Liver (tissue), 9 donors: ENCODE results near the gene APP. TPM values are rescaled to one million over a fixed set of nuclear protein-coding genes. Genes with fewer than 3 reads are reported as not detected.

Experiments
- DNase-seq: peaks from one replicate; pipeline ENCODE4 v3.0.0-alpha.2; 2017; ENCODE audit warnings: low spot score
- H3K27ac ChIP-seq, 2 donors: one replicate each; pipeline ENCODE4 v1.7.0; 2013; ENCODE audit warnings: inconsistent platforms in 2 of 2, low read length in 2 of 2, control low read depth in 1 of 2, low read depth in 1 of 2, mild to moderate bottlenecking in 1 of 2
- H3K27me3 ChIP-seq, 4 donors: one replicate each; pipeline versions ENCODE4 v1.6.1 to v1.7.0; 2013; ENCODE audit warnings: low read length in 3 of 4, inconsistent platforms in 1 of 4, mild to moderate bottlenecking in 1 of 4, moderate library complexity in 1 of 4; ENCODE audit not compliant: control insufficient read depth in 4 of 4, insufficient read depth in 4 of 4
- H3K36me3 ChIP-seq, 4 donors: one replicate each; pipeline versions ENCODE4 v1.6.1 to v1.7.0; 2013; ENCODE audit warnings: low read length in 3 of 4, mild to moderate bottlenecking in 3 of 4, low read depth in 1 of 4, moderate library complexity in 1 of 4; ENCODE audit not compliant: control insufficient read depth in 4 of 4, insufficient read depth in 3 of 4
- H3K4me1 ChIP-seq, 4 donors: one replicate each; pipeline versions ENCODE4 v1.6.1 to v1.7.0; 2013; ENCODE audit warnings: low read length in 3 of 4, mild to moderate bottlenecking in 3 of 4, moderate library complexity in 1 of 4; ENCODE audit not compliant: control insufficient read depth in 4 of 4, insufficient read depth in 4 of 4
- H3K4me3 ChIP-seq, 3 donors: one replicate each; pipeline versions ENCODE4 v1.6.1 to v1.7.0; 2013; ENCODE audit warnings: low read length in 3 of 3, control low read depth in 1 of 3, low read depth in 1 of 3, mild to moderate bottlenecking in 1 of 3
- H3K9ac ChIP-seq, 2 donors: one replicate each; pipeline ENCODE4 v1.7.0; 2013; ENCODE audit warnings: low read length in 2 of 2, mild to moderate bottlenecking in 2 of 2, moderate library complexity in 2 of 2, control low read depth in 1 of 2, low read depth in 1 of 2
- H3K9me3 ChIP-seq, 4 donors: one replicate each; pipeline versions ENCODE4 v1.6.1 to v1.7.0; 2013; ENCODE audit warnings: low read length in 3 of 4; ENCODE audit not compliant: control insufficient read depth in 4 of 4
- EGR1 ChIP-seq, 2 donors: IDR thresholded peaks; 2 replicates each; pipeline ENCODE4 v1.6.1; 2016 to 2018; ENCODE audit warnings: antibody characterized with exemption in 2 of 2, low read depth in 2 of 2
- FOXA1 ChIP-seq: IDR thresholded peaks from 2 replicates; pipeline ENCODE4 v1.6.1; 2016; ENCODE audit warnings: antibody characterized with exemption
- FOXA2 ChIP-seq: IDR thresholded peaks from 2 replicates; pipeline ENCODE4 v1.6.1; 2016; ENCODE audit warnings: antibody characterized with exemption
- GABPA ChIP-seq, 2 donors: IDR thresholded peaks in 1 of 2; conservative IDR thresholded peaks in 1 of 2; 2 replicates each; pipeline ENCODE4 v1.6.1; 2016; ENCODE audit warnings: antibody characterized with exemption in 2 of 2, mild to moderate bottlenecking in 1 of 2, moderate library complexity in 1 of 2
- HNF4A ChIP-seq, 2 donors: conservative IDR thresholded peaks; 2 replicates each; pipeline ENCODE4 v1.6.1; 2016; ENCODE audit warnings: antibody characterized with exemption in 2 of 2, mild to moderate bottlenecking in 2 of 2
- HNF4G ChIP-seq: IDR thresholded peaks from 2 replicates; pipeline ENCODE4 v1.6.1; 2016; ENCODE audit warnings: antibody characterized with exemption
- NR2F2 ChIP-seq: IDR thresholded peaks from 2 replicates; pipeline ENCODE4 v1.6.1; 2016; ENCODE audit warnings: antibody characterized with exemption
- RAD21 ChIP-seq, 2 donors: IDR thresholded peaks; 2 replicates each; pipeline ENCODE4 v1.6.1; 2016; ENCODE audit warnings: antibody characterized with exemption in 2 of 2, mild to moderate bottlenecking in 2 of 2
- RXRA ChIP-seq, 2 donors: IDR thresholded peaks; 2 replicates each; pipeline ENCODE4 v1.6.1; 2017 to 2018; ENCODE audit warnings: antibody characterized with exemption in 2 of 2, mild to moderate bottlenecking in 1 of 2
- SP1 ChIP-seq: IDR thresholded peaks from 2 replicates; pipeline ENCODE4 v1.6.1; 2018; ENCODE audit warnings: antibody characterized with exemption, mild to moderate bottlenecking
- TAF1 ChIP-seq: conservative IDR thresholded peaks from 2 replicates; pipeline ENCODE4 v1.6.1; 2016; ENCODE audit warnings: antibody characterized with exemption, mild to moderate bottlenecking
- YY1 ChIP-seq: IDR thresholded peaks from 2 replicates; pipeline ENCODE4 v1.6.1; 2016; ENCODE audit warnings: antibody characterized with exemption, mild to moderate bottlenecking
- whole genome bisulfite sequencing: extraction: QIAGEN DNeasy Blood & Tissue Kit; methylation state at CpG from one replicate; pipeline ENCODE4 v1.1.7; 2013; 5-methylcytosine and 5-hydroxymethylcytosine counted together
- polyA plus RNA-seq, 2 donors: library from polyadenylated mRNA; stranded (reverse) in 1 of 2; unstranded in 1 of 2; fragments of 200-250 nt in 1 of 2; fragments of >200 nt in 1 of 2; fragmentation: Nextera tagmentation in 1 of 2; extraction: Ambion mirVana in 1 of 2; gene quantifications; one replicate each; pipeline versions ENCODE4 v1.2.1 to v1.2.3, GENCODE V29; 2013 to 2015
- total RNA-seq, 2 donors: library from RNA; depleted of rRNA; stranded (reverse); fragments of >200 nt; gene quantifications; one replicate each; pipeline ENCODE4 v1.2.3, GENCODE V29; 2014
- TF ChIP-seq, protein P1 (sequence below): fragments of 150-350 bp; IDR thresholded peaks from 2 replicates; pipeline ENCODE4 v1.5.1; 2017; ENCODE audit warnings: improper control_type of control experiment, low read depth, low read length; ENCODE audit not compliant: missing input control
- TF ChIP-seq, protein P2 (sequence below): IDR thresholded peaks from 2 replicates; pipeline ENCODE4 v1.6.1; 2016; ENCODE audit warnings: antibody characterized with exemption
- TF ChIP-seq, protein P3 (sequence below): IDR thresholded peaks from 2 replicates; pipeline ENCODE4 v1.6.1; 2016; ENCODE audit warnings: antibody characterized with exemption
- TF ChIP-seq, protein P4 (sequence below): IDR thresholded peaks from 2 replicates; pipeline ENCODE4 v1.6.1; 2016; ENCODE audit warnings: antibody characterized with exemption
- TF ChIP-seq, protein P5 (sequence below): IDR thresholded peaks from 2 replicates; pipeline ENCODE4 v1.6.1; 2016; ENCODE audit warnings: antibody characterized with exemption, mild to moderate bottlenecking
- donor health status: healthy.
- donor health status: healthy.
- donor health status: healthy.
- donor health status: healthy.
- donor health status: healthy.

The APP gene
- total and polyA plus RNA-seq, 4 donors: 24.9 to 201 (median 111) TPM

DNA sequence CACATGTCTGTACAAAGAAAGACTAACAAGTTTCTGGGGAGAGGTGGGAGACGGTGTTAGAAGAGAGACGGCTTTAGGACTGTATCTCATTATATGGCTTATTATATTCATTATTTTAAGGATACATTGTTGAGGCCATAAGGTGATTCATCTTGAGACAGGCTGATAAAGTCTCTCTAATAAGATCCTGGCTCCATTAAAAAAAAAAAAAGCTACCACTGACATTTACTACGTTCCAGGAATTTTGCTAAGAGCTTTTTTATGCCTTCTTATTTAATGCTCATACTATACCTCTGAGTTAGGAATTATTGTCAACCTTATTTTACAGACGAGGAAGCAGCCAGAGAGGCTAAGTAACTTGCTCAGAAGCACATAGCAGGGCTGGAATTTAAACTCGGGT is 262.1 kb downstream of the APP start:
- no peak overlapping the region for H3K9ac ChIP-seq
- H3K9me3 ChIP-seq: no peaks in the 10 kb centered on the region
- no peak for DNase-seq
- no peaks in the 10 kb centered on the region for H3K36me3 ChIP-seq
- TF ChIP-seq GABPA (IDR thresholded peaks at IDR 0.05 in 1 of 2, conservative IDR thresholded peaks at IDR 0.05 in 1 of 2) (no peak), SP1 (no peak), EGR1 (IDR thresholded peaks at IDR 0.05; ENCODE audit: low read depth in 2 of 2) (no peak), FOXA1 (no peak), FOXA2 (no peak), RXRA (IDR thresholded peaks at IDR 0.05) (no peak), TAF1 (no peak), HNF4G (no peak), YY1 (no peak)
- TF ChIP-seq, protein P1, sequence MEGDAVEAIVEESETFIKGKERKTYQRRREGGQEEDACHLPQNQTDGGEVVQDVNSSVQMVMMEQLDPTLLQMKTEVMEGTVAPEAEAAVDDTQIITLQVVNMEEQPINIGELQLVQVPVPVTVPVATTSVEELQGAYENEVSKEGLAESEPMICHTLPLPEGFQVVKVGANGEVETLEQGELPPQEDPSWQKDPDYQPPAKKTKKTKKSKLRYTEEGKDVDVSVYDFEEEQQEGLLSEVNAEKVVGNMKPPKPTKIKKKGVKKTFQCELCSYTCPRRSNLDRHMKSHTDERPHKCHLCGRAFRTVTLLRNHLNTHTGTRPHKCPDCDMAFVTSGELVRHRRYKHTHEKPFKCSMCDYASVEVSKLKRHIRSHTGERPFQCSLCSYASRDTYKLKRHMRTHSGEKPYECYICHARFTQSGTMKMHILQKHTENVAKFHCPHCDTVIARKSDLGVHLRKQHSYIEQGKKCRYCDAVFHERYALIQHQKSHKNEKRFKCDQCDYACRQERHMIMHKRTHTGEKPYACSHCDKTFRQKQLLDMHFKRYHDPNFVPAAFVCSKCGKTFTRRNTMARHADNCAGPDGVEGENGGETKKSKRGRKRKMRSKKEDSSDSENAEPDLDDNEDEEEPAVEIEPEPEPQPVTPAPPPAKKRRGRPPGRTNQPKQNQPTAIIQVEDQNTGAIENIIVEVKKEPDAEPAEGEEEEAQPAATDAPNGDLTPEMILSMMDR: no peak
- TF ChIP-seq, protein P2, sequence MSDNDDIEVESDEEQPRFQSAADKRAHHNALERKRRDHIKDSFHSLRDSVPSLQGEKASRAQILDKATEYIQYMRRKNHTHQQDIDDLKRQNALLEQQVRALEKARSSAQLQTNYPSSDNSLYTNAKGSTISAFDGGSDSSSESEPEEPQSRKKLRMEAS: no peak
- TF ChIP-seq, protein P3, sequence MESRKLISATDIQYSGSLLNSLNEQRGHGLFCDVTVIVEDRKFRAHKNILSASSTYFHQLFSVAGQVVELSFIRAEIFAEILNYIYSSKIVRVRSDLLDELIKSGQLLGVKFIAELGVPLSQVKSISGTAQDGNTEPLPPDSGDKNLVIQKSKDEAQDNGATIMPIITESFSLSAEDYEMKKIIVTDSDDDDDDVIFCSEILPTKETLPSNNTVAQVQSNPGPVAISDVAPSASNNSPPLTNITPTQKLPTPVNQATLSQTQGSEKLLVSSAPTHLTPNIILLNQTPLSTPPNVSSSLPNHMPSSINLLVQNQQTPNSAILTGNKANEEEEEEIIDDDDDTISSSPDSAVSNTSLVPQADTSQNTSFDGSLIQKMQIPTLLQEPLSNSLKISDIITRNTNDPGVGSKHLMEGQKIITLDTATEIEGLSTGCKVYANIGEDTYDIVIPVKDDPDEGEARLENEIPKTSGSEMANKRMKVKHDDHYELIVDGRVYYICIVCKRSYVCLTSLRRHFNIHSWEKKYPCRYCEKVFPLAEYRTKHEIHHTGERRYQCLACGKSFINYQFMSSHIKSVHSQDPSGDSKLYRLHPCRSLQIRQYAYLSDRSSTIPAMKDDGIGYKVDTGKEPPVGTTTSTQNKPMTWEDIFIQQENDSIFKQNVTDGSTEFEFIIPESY: no peak
- TF ChIP-seq, protein P4, sequence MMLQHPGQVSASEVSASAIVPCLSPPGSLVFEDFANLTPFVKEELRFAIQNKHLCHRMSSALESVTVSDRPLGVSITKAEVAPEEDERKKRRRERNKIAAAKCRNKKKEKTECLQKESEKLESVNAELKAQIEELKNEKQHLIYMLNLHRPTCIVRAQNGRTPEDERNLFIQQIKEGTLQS: no peak
- no peaks in the 10 kb centered on the region for H3K27me3 ChIP-seq
- H3K4me3 ChIP-seq: no peak overlapping the region
- H3K4me1 ChIP-seq: peaks cover 0 to 18% (median 9%) of the 10 kb centered on the region in 4 donors
- peak overlapping the region in 1 of 2 donors; percentile 23 for H3K27ac ChIP-seq
- 83% methylated on average over 5 of the region's 5 CpGs for WGBS

DNA sequence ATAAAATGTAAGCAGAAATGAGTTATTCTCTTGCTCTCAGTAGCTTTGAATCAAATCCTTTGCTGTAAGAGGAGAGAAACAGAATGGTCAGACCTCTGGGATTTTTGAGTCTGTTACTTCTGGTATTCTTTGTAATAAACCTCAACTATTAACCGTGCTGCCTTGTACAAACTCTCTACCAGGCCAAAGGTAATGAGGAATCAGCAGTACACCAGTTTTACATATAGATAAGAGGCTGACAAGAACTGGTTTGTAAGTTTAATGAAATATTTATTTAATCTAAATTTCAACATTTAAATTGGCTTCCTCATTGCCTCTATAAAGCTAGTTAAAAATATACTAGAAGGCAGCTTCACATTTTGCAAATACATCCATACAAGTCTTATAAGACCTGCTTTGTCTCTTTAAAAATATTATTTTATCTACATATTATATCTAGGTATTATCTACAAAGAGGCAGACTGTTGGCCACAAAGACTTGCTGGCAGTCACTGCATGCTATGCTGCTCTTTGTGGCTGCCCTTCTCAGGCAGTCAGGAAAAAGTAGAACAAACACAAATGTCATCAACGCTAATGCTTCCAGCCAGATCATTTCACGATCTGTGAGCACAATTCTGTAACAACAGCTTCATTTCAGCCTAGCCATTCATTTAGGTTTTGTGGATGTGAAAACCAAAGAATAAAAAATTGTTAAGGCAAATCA is 262.8 kb downstream of the APP start:
- Histone ChIP-seq H3K27me3 (no peaks in the 10 kb centered on the region), H3K36me3 (no peaks in the 10 kb centered on the region), H3K4me3 (no peak overlapping the region), H3K27ac (peak overlapping the region; percentile 23 to 47), H3K9ac (no peak overlapping the region), H3K9me3 (no peaks in the 10 kb centered on the region), H3K4me1 (peaks cover 0 to 16% (median 9%) of the 10 kb centered on the region in 4 donors)
- no peak for DNase-seq
- peak in 1 of 2 donors; percentile 20 for TF ChIP-seq RAD21 (IDR thresholded peaks at IDR 0.05)
- no peak for TF ChIP-seq HNF4G
- 21% methylated on average over 3 of the region's 3 CpGs for WGBS

DNA sequence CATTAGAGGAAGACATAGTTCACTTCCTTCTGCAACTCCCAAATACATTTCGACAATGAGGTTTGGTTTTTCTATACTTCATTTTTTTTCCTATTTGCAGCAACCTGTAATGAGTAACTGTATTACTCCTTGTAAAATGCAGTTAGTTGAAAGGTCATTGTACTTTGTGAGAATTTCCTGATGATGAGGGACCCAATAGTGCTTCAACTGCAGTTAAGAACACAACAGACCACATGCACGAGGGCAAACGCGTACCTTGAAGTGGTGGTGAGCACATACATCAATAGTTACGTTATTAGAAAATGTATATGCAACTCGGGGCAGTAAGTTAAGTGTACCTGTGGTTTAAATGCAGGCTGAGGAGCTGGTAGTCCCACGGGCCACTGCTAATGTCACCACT is 264.0 kb downstream of the APP start:
- Histone ChIP-seq H3K4me1 (peaks cover 0 to 5% (median 2%) of the 10 kb centered on the region in 4 donors), H3K36me3 (no peaks in the 10 kb centered on the region), H3K27ac (no peak overlapping the region), H3K4me3 (no peak overlapping the region), H3K9ac (no peak overlapping the region), H3K9me3 (no peaks in the 10 kb centered on the region), H3K27me3 (no peaks in the 10 kb centered on the region)
- WGBS: 85% methylated on average over 7 of the region's 7 CpGs
- DNase-seq: no peak
- TF ChIP-seq YY1: no peak
- TF ChIP-seq, protein P5, sequence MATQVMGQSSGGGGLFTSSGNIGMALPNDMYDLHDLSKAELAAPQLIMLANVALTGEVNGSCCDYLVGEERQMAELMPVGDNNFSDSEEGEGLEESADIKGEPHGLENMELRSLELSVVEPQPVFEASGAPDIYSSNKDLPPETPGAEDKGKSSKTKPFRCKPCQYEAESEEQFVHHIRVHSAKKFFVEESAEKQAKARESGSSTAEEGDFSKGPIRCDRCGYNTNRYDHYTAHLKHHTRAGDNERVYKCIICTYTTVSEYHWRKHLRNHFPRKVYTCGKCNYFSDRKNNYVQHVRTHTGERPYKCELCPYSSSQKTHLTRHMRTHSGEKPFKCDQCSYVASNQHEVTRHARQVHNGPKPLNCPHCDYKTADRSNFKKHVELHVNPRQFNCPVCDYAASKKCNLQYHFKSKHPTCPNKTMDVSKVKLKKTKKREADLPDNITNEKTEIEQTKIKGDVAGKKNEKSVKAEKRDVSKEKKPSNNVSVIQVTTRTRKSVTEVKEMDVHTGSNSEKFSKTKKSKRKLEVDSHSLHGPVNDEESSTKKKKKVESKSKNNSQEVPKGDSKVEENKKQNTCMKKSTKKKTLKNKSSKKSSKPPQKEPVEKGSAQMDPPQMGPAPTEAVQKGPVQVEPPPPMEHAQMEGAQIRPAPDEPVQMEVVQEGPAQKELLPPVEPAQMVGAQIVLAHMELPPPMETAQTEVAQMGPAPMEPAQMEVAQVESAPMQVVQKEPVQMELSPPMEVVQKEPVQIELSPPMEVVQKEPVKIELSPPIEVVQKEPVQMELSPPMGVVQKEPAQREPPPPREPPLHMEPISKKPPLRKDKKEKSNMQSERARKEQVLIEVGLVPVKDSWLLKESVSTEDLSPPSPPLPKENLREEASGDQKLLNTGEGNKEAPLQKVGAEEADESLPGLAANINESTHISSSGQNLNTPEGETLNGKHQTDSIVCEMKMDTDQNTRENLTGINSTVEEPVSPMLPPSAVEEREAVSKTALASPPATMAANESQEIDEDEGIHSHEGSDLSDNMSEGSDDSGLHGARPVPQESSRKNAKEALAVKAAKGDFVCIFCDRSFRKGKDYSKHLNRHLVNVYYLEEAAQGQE: no peak
- TF ChIP-seq, protein P1: no peak
- TF ChIP-seq NR2F2: no peak
- TF ChIP-seq EGR1 (IDR thresholded peaks at IDR 0.05; ENCODE audit: low read depth in 2 of 2): no peak
- no peak for TF ChIP-seq HNF4A (conservative IDR thresholded peaks at IDR 0.05)
- no peak for TF ChIP-seq TAF1
- no peak for TF ChIP-seq FOXA2
- no peak for TF ChIP-seq GABPA (IDR thresholded peaks at IDR 0.05 in 1 of 2, conservative IDR thresholded peaks at IDR 0.05 in 1 of 2)
- no peak for TF ChIP-seq RXRA (IDR thresholded peaks at IDR 0.05)
